BE2C (cell line): Measurements from ENCODE around the gene TRIP10.

Source experiments
- DNase-seq: peaks from one replicate; pipeline ENCODE4 v3.0.0-alpha.2; 2020
- H3K27me3 ChIP-seq: fragments of 250-450 bp; sonication (Bioruptor Pico); 2 replicates; pipeline ENCODE4 v1.5.1; 2020; ENCODE audit warnings: mild to moderate bottlenecking
- H3K36me3 ChIP-seq: fragments of 250-450 bp; sonication (Bioruptor Pico); 2 replicates; pipeline ENCODE4 v1.5.1; 2020; ENCODE audit warnings: mild to moderate bottlenecking
- H3K4me1 ChIP-seq: fragments of 250-450 bp; sonication (Bioruptor Pico); 2 replicates; pipeline ENCODE4 v1.5.1; 2020
- H3K4me3 ChIP-seq: 2 replicates; pipeline ENCODE4 v1.5.1; 2011; ENCODE audit warnings: low read depth, low read length
- H3K9me3 ChIP-seq: fragments of 250-450 bp; sonication (Bioruptor Pico); 2 replicates; pipeline ENCODE4 v1.5.1; 2020
- CTCF ChIP-seq: IDR thresholded peaks from 2 replicates; pipeline ENCODE4 v1.5.1; 2012; ENCODE audit warnings: mild to moderate bottlenecking, low read depth, low read length

Gene TRIP10

DNA sequence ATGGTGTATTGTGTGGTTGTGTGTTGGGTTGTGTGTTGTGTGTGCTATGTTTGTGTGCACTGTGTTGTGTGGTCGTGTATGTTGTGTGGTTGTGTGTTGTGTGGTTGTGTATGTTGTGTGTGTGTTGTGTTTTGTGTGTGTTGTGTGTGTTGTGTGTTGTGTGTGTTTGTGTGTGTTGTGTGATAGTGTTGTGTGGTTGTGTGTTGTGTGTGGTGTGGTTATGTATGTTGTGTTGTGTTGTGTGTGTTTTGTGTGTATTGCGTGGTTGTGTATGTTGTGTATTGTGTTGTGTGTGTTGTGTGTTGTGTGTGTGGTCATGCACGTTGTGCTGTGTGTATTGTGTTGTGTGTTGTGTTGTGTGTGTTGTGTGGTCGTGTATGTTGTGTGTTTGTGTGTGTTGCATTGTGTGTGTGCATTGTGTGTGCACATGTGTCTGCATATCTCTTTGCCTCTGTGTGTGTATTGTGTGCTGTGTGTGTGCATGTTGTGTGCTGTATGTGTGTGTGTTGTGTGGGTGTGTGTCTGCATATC is 22.0 kb upstream of the TRIP10 start:
- no peaks in the 10 kb centered on the region for H3K4me1 ChIP-seq
- DNase-seq = no peak
- no peaks in the 10 kb centered on the region for H3K27me3 ChIP-seq
- H3K4me3 ChIP-seq = no peak overlapping the region
- TF ChIP-seq CTCF = no peak
- H3K9me3 ChIP-seq = no peaks in the 10 kb centered on the region; the same call in 1 of the 2 replicates
- no peaks in the 10 kb centered on the region for H3K36me3 ChIP-seq

GRCh38 chr19:6718111-6718740 is 21.3 kb upstream of the TRIP10 start:
- no peaks in the 10 kb centered on the region for H3K27me3 ChIP-seq
- no peak for TF ChIP-seq CTCF
- no peak for DNase-seq
- no peak overlapping the region for H3K4me3 ChIP-seq
- no peaks in the 10 kb centered on the region; the same call in 1 of the 2 replicates for H3K9me3 ChIP-seq
- no peaks in the 10 kb centered on the region for H3K36me3 ChIP-seq
- H3K4me1 ChIP-seq = no peaks in the 10 kb centered on the region

DNA sequence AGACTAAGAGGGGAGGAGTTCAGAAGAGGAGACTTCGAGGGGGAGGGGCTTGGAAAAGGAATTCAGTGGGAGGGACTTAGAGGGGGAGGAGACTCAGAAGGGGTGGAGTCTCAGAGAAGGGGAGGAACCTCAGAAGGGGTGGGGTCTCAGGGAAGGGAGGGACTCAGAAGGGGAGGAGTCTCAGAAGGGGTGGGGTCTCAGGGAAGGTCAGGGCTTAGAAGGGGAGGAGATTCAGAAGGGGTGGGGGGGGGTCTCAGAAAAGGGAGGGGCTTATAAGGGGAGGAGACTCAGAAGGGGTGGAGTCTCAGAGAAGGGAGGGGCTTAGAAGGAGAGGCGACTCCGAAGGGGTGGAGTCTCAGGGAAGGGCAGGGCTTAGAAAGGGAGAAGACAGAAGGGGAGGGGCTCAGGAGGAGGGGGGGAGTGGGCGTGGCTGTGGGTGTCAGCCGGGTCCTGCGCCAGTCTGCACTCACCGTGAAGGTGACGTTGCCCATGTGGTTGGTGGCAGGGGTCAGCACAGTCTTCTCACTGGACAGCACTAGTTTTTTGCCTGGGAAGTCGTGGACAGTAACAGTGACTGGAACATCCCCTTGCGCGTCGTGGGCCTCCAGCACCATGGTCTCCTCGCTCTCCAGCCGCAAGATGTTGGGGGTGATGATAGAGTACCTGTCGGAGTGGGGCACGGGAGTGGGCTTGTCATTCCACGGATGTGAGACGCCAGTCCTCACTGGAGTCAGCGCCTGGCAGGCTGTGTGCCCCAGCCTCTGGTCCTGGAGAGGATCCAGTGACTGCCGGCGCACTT is 20.5 kb upstream of the TRIP10 start:
- Histone ChIP-seq H3K4me1 (no peaks in the 10 kb centered on the region), H3K9me3 (no peaks in the 10 kb centered on the region; the same call in 1 of the 2 replicates), H3K36me3 (no peaks in the 10 kb centered on the region), H3K4me3 (no peak overlapping the region), H3K27me3 (no peaks in the 10 kb centered on the region)
- peak; percentile 38 for DNase-seq
- TF ChIP-seq CTCF = no peak

- Histone ChIP-seq H3K36me3 (no peaks in the 10 kb centered on the region), H3K4me1 (no peaks in the 10 kb centered on the region), H3K9me3 (no peaks in the 10 kb centered on the region; the same call in 1 of the 2 replicates), H3K27me3 (no peaks in the 10 kb centered on the region), H3K4me3 (no peak overlapping the region)
- no peak for DNase-seq
- TF ChIP-seq CTCF = no peak
Measured at GRCh38 chr19:6719540-6719861, 20.0 kb upstream of the TRIP10 start.

DNA sequence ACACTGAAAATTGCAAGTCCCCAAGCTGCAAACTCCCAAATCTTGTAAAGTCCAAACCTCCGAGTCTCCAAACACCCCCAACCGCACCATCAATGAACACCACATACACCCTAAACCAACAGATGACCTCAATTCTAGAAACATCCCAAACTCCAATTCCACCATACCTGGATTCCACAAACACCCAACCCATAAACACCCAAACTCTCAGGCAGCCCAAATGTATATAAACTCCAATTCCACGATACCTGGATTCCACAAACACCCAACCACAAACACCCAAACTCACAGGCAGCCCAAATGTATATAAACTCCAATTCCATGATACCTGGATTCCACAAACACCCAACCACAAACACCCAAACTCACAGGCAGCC is 19.5 kb upstream of the TRIP10 start:
- H3K27me3 ChIP-seq = no peaks in the 10 kb centered on the region
- TF ChIP-seq CTCF = no peak
- no peaks in the 10 kb centered on the region for H3K4me1 ChIP-seq
- no peak overlapping the region for H3K4me3 ChIP-seq
- no peaks in the 10 kb centered on the region; the same call in 1 of the 2 replicates for H3K9me3 ChIP-seq
- H3K36me3 ChIP-seq = no peaks in the 10 kb centered on the region
- DNase-seq = no peak
